Panc1 (cell line): ENCODE measurements around the gene PLXND1. TPM values are rescaled to one million over a fixed set of nuclear protein-coding genes. Genes with fewer than 3 reads are reported as not detected.

Experiments
- ATAC-seq: fragments of 200-7000 bp; cut with Tn5 transposase; 2 replicates; pipeline ENCODE4 v1.9.1; 2020; ENCODE audit warnings: mild to moderate bottlenecking, moderate library complexity
- BruUV-seq: library from RNA; stranded (reverse); fragments of 400-500 nt; replicated peaks from 2 replicates; lab custom pipeline; 2021; lab: Mats Ljungman, UMichigan
- CTCF ChIA-PET: fragments of 300-600 bp; sonication (Branson Sonifier 250); formaldehyde crosslinking; loops from one replicate; lab custom pipeline; 2022; ENCODE audit warnings: antibody characterized with exemption; lab: Charles Lee
- POLR2A ChIA-PET: fragments of 300-600 bp; sonication (Branson Sonifier 250); formaldehyde crosslinking; loops from one replicate; lab custom pipeline; 2022; ENCODE audit warnings: antibody characterized with exemption; lab: Charles Lee
- DNase-seq: peaks from one replicate; pipeline ENCODE4 v3.0.0-alpha.2; 2010; ENCODE audit warnings: low read depth, low spot score
- H3K27ac ChIP-seq: 2 replicates; pipeline ENCODE4 v1.5.1; 2011; ENCODE audit warnings: mild to moderate bottlenecking, low read length, inconsistent platforms
- H3K27me3 ChIP-seq: fragments of 200-500 bp; sonication (Bioruptor generic); 2 replicates; pipeline ENCODE4 v1.6.0; 2014; ENCODE audit warnings: low read length, inconsistent platforms; ENCODE audit not compliant: control insufficient read depth, insufficient read depth
- H3K36me3 ChIP-seq: fragments of 200-500 bp; sonication (Bioruptor generic); 2 replicates; pipeline ENCODE4 v1.5.1; 2014; ENCODE audit warnings: inconsistent platforms, mild to moderate bottlenecking, low read length, moderate library complexity; ENCODE audit not compliant: control insufficient read depth, insufficient read depth
- H3K4me1 ChIP-seq: 2 replicates; pipeline ENCODE4 v1.5.1; 2011; ENCODE audit warnings: inconsistent platforms, mild to moderate bottlenecking, low read length, moderate library complexity; ENCODE audit not compliant: control insufficient read depth, insufficient read depth
- H3K4me3 ChIP-seq, 2 experiments: 2 replicates each; pipeline ENCODE4 v1.5.1; 2011 to 2012; ENCODE audit warnings: low read depth in 2 of 2, low read length in 2 of 2, mild to moderate bottlenecking in 2 of 2, inconsistent platforms in 1 of 2, moderate library complexity in 1 of 2
- H3K9me3 ChIP-seq: fragments of 200-500 bp; sonication (Bioruptor generic); 2 replicates; pipeline ENCODE4 v1.5.1; 2014; ENCODE audit warnings: low read depth, mild to moderate bottlenecking, inconsistent platforms, low read length, moderate library complexity; ENCODE audit not compliant: control insufficient read depth, insufficient read depth
- POLR2AphosphoS5 ChIP-seq: IDR thresholded peaks from 2 replicates; pipeline ENCODE4 v1.6.1; 2012; ENCODE audit warnings: mild to moderate bottlenecking, low read depth, low read length, moderate library complexity
- SIN3A ChIP-seq: IDR thresholded peaks from 2 replicates; pipeline ENCODE4 v1.6.1; 2012; ENCODE audit warnings: low read depth, mild to moderate bottlenecking, low read length, moderate library complexity, borderline replicate concordance; ENCODE audit not compliant: insufficient read depth
- TCF7L2 ChIP-seq: IDR thresholded peaks from 2 replicates; pipeline ENCODE4 v1.6.1; 2011; ENCODE audit warnings: mild to moderate bottlenecking, low read depth, low read length, inconsistent platforms
- in situ Hi-C: cut with HindIII; loops from 2 replicates; pipeline ENCODE4 v1.10.0; 2016; ENCODE audit warnings: low sequenced_read_pairs, low pct_unique_long_range_greater_than_20kb
- intact Hi-C: fragments of 100-400 bp; cut with micrococcal nuclease; formaldehyde crosslinking; loops from one replicate; pipeline ENCODE4 v1.10.0; 2022; ENCODE audit not compliant: unreplicated experiment
- total RNA-seq: library from RNA; stranded (reverse); gene quantifications from one replicate; pipeline ENCODE4 v1.2.1, GENCODE V29; 2021; ENCODE audit not compliant: unreplicated experiment
- TF ChIP-seq, protein P1 (sequence below), 2 experiments: IDR thresholded peaks; 2 replicates each; pipeline ENCODE4 v1.6.1; 2011 to 2012; ENCODE audit warnings: low read depth in 2 of 2, control low read depth in 1 of 2, low read length in 1 of 2, mild to moderate bottlenecking in 1 of 2, moderate library complexity in 1 of 2; ENCODE audit not compliant: insufficient read depth in 1 of 2
- TF ChIP-seq, protein P2 (sequence below): fragments of 450-650 bp; IDR thresholded peaks from 2 replicates; pipeline ENCODE4 v1.5.1; 2017; ENCODE audit warnings: mild to moderate bottlenecking

Gene PLXND1
- total RNA-seq, 1 experiment from 2014 or later, result 248 TPM

DNA sequence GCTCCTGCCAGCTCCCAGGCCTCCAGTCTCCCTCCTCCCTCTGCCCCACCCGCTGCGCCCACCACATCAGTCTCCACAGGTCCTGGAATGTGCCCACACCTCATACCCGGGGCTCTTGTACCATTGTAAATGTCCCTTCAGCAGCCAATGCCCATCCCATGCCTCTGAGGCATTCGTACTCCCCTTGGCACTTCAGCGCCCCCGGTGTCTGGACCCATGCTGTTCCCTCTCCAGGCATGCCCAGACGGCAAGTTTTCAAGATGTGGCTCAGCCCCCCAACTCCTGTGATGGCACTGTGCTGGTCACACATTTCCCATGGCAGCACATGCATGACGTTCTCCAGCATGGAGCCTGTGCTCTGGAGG, 13.3 kb downstream of the PLXND1 start:
- in situ Hi-C loops (no loop called here), intact Hi-C loops (no loop called here)
- Histone ChIP-seq H3K9me3 (no peaks in the 10 kb centered on the region), H3K4me3 (peak overlapping the region in 1 of 2 experiments; percentile 43; a peak in 1 of 4 replicates), H3K36me3 (no peaks in the 10 kb centered on the region), H3K27me3 (no peaks in the 10 kb centered on the region), H3K27ac (peak overlapping the region; percentile 99), H3K4me1 (peaks cover 97% of the 10 kb centered on the region)
- DNase-seq (no peak), ATAC-seq (peak; percentile 1; the same call in 1 of the 2 replicates)
- ChIA-PET POLR2A (no interaction called here), CTCF (interaction anchor here (0.6 to 1.6 kb wide), 2 partner anchors 15 to 265 kb away, joined by 3 to 6 read pairs; no protein-coding TSS in a partner anchor)
- no TSS peak for BruUV-seq
- 0 out of 2 replicates have a peak, but pooled peaks have one; percentile 37 for TF ChIP-seq SIN3A
- TF ChIP-seq TCF7L2, result no peak
- TF ChIP-seq, protein P1, sequence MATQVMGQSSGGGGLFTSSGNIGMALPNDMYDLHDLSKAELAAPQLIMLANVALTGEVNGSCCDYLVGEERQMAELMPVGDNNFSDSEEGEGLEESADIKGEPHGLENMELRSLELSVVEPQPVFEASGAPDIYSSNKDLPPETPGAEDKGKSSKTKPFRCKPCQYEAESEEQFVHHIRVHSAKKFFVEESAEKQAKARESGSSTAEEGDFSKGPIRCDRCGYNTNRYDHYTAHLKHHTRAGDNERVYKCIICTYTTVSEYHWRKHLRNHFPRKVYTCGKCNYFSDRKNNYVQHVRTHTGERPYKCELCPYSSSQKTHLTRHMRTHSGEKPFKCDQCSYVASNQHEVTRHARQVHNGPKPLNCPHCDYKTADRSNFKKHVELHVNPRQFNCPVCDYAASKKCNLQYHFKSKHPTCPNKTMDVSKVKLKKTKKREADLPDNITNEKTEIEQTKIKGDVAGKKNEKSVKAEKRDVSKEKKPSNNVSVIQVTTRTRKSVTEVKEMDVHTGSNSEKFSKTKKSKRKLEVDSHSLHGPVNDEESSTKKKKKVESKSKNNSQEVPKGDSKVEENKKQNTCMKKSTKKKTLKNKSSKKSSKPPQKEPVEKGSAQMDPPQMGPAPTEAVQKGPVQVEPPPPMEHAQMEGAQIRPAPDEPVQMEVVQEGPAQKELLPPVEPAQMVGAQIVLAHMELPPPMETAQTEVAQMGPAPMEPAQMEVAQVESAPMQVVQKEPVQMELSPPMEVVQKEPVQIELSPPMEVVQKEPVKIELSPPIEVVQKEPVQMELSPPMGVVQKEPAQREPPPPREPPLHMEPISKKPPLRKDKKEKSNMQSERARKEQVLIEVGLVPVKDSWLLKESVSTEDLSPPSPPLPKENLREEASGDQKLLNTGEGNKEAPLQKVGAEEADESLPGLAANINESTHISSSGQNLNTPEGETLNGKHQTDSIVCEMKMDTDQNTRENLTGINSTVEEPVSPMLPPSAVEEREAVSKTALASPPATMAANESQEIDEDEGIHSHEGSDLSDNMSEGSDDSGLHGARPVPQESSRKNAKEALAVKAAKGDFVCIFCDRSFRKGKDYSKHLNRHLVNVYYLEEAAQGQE (IDR thresholded peaks at IDR 0.05; ENCODE audit: insufficient read depth in 1 of 2, low read depth in 2 of 2, low read length in 1 of 2), result no peak

DNA sequence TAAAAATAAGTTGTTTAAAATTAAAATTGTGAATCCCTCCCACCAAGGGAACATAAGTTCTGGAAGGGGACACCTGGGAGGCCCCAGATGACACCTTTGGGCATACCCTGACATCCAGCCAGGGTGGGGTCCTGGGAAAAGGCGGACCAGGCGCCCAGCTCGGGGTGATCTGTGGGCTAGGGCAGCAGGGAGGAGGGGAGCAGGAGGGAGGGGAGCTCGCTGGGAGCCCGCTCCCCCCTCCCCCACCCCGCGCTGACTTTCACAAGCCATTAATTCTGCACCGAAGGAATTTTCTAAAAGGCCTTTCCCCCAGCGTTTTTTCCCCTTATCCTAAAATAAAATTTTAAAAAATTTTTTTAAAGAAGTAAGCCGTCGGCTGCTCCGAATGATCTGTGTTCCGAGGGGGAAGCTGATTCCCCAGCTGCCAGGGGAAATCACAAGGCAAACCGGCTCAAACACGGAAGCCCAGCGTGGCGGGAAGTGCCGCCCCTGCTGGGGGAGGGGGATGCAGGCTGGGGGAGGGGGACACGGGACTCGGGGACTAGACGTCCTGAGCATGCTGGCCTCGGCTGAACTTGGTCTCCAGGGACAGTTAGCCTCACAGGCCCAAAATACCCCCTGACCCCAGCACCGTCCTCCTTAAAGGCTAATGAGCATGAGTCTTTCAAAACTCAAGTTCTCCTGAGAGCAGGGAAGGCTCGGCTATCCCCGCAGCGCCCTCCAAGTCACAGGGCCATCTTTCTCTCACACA, 13.9 kb downstream of the PLXND1 start:
- ChIA-PET CTCF (no interaction called here), POLR2A (no interaction called here)
- Histone ChIP-seq H3K4me1 (peaks cover 95% of the 10 kb centered on the region), H3K27me3 (no peaks in the 10 kb centered on the region), H3K27ac (peak overlapping the region; percentile 99), H3K36me3 (no peaks in the 10 kb centered on the region), H3K9me3 (no peaks in the 10 kb centered on the region), H3K4me3 (peak overlapping the region in 1 of 2 experiments; percentile 29; a peak in 2 of 4 replicates)
- no peak for ATAC-seq
- no peak for DNase-seq
- no TSS peak for BruUV-seq
- TF ChIP-seq TCF7L2 (no peak), SIN3A (no peak), POLR2AphosphoS5 (no peak; the same call in 1 of the 2 replicates)
- TF ChIP-seq, protein P2, sequence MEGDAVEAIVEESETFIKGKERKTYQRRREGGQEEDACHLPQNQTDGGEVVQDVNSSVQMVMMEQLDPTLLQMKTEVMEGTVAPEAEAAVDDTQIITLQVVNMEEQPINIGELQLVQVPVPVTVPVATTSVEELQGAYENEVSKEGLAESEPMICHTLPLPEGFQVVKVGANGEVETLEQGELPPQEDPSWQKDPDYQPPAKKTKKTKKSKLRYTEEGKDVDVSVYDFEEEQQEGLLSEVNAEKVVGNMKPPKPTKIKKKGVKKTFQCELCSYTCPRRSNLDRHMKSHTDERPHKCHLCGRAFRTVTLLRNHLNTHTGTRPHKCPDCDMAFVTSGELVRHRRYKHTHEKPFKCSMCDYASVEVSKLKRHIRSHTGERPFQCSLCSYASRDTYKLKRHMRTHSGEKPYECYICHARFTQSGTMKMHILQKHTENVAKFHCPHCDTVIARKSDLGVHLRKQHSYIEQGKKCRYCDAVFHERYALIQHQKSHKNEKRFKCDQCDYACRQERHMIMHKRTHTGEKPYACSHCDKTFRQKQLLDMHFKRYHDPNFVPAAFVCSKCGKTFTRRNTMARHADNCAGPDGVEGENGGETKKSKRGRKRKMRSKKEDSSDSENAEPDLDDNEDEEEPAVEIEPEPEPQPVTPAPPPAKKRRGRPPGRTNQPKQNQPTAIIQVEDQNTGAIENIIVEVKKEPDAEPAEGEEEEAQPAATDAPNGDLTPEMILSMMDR, result no peak
- TF ChIP-seq, protein P1 (IDR thresholded peaks at IDR 0.05; ENCODE audit: insufficient read depth in 1 of 2, low read depth in 2 of 2, low read length in 1 of 2), result no peak
- intact Hi-C loops, result no loop called here
- in situ Hi-C loops, result no loop called here
